Omental fat pad (tissue), 4 donors: Measurements from ENCODE around the gene MPHOSPH9. TPM values are rescaled to one million over a fixed set of nuclear protein-coding genes. Genes with fewer than 3 reads are reported as not detected.

Experiments used
- ATAC-seq: fragments of 150-250 bp; one replicate; pipeline ENCODE4 v1.9.1; 2016; ENCODE audit warnings: mild to moderate bottlenecking, moderate library complexity; ENCODE audit not compliant: low FRiP score
- DNase-seq: peaks from one replicate; pipeline ENCODE4 v3.0.0-alpha.2; 2019; ENCODE audit warnings: low spot score
- total RNA-seq, 4 donors: library from RNA; depleted of rRNA; stranded (reverse); fragments of >200 nt; gene quantifications; one replicate each; pipeline ENCODE4 v1.1.0, GENCODE V29; 2016
- TF ChIP-seq, protein P1 (sequence below), 3 donors: fragments of 450-650 bp; IDR thresholded peaks; one replicate each; pipeline ENCODE4 v1.5.1; 2016 to 2017; ENCODE audit warnings: antibody characterized with exemption in 3 of 3, mild to moderate bottlenecking in 3 of 3, moderate library complexity in 2 of 3

MPHOSPH9 gene
- total RNA-seq, 4 donors from 2014 or later: 17.3 to 27.6 (median 23.9) TPM

GRCh38 chr12:123133701-123134100, 99.2 kb downstream of the MPHOSPH9 start:
- no peak for ATAC-seq
- DNase-seq: no peak
- TF ChIP-seq, protein P1, sequence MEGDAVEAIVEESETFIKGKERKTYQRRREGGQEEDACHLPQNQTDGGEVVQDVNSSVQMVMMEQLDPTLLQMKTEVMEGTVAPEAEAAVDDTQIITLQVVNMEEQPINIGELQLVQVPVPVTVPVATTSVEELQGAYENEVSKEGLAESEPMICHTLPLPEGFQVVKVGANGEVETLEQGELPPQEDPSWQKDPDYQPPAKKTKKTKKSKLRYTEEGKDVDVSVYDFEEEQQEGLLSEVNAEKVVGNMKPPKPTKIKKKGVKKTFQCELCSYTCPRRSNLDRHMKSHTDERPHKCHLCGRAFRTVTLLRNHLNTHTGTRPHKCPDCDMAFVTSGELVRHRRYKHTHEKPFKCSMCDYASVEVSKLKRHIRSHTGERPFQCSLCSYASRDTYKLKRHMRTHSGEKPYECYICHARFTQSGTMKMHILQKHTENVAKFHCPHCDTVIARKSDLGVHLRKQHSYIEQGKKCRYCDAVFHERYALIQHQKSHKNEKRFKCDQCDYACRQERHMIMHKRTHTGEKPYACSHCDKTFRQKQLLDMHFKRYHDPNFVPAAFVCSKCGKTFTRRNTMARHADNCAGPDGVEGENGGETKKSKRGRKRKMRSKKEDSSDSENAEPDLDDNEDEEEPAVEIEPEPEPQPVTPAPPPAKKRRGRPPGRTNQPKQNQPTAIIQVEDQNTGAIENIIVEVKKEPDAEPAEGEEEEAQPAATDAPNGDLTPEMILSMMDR (IDR thresholded peaks at IDR 0.05): no peak

GRCh38 chr12:123132951-123133619, 99.9 kb downstream of the MPHOSPH9 start:
- DNase-seq: no peak
- no peak for ATAC-seq

DNA sequence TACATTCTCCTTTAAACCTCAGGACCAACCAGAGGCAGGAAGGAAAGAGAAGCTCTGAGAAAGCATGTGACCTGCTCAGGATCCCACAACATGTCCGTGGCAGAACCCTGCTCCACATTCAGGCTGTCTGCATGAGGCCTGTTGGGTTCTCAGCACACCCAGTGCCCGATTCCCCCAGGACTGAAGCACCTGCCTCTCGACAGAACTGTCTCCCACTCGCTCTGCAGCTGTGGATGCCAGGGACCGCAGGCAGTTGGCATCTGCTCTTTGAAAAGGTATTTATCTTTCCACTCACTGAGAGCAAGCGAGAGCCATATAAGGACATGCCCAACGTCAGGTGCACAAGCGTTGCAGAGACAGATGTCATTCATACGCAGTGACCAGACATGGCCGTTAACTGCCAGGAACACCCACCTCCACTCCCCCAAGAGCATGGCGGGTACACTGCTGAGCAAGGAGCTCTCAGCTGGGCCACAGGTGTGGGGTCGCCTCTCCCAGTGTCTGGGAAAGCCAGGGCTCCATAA, 101.0 kb downstream of the MPHOSPH9 start:
- TF ChIP-seq, protein P1 (IDR thresholded peaks at IDR 0.05): no peak
- no peak for ATAC-seq
- no peak for DNase-seq

More at GRCh38 chr12:123132951-123133619, 99.9 kb downstream of the MPHOSPH9 start:
- TF ChIP-seq, protein P1 (IDR thresholded peaks at IDR 0.05): no peak

- DNase-seq: no peak
- no peak for ATAC-seq
- TF ChIP-seq, protein P1 (IDR thresholded peaks at IDR 0.05): no peak
Observed at GRCh38 chr12:123131291-123131832, 101.6 kb downstream of the MPHOSPH9 start.

DNA sequence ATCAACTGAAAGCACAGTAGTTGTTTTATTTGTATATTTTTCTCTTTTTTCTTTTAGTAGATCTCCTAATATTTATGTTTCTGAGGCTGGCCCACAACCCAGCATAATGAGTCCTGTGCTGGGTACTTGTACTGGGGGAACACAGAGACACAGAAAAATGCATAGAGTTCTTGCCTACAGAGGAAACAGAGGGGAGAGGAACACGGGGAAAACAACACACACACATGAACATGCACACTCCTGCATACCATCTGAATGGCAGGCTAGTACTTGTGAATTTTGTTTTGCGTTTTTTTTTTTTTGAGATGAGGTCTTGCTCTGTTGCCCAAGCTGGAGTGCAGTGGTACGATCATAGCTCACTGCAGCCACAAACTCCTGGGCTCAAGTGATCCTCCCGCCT, 103.3 kb downstream of the MPHOSPH9 start:
- DNase-seq (no peak), ATAC-seq (no peak)
- TF ChIP-seq, protein P1 (IDR thresholded peaks at IDR 0.05): no peak

- no peak for ATAC-seq
Observed at GRCh38 chr12:123127182-123127495, 105.8 kb downstream of the MPHOSPH9 start.

More at GRCh38 chr12:123127182-123127495, 105.8 kb downstream of the MPHOSPH9 start:
- no peak for DNase-seq
- TF ChIP-seq, protein P1 (IDR thresholded peaks at IDR 0.05): no peak
